Islet precursor cell (in vitro differentiated cells): Measurements from ENCODE around the gene ZYX.
A peak's percentile ranks its signal among the peaks of the same experiment; 100 is the strongest.

Experiments
- DNase-seq: peaks from one replicate; pipeline ENCODE4 v3.0.0-alpha.2; 2018

Gene ZYX

GRCh38 chr7:143380646-143381426 lies at the start of gene ZYX:
Gene ZYX, plus strand, starts transcription at chr7:143381345. Its CDS starts 227 bp downstream, at chr7:143381572.
- peak; percentile 99 for DNase-seq

- DNase-seq: no peak
Observed at GRCh38 chr7:143334244-143334643, 46.9 kb upstream of the ZYX start.

- peak; percentile 7 for DNase-seq
Observed at GRCh38 chr7:143337216-143337615, 43.9 kb upstream of the ZYX start.

GRCh38 chr7:143341842-143342241 lies 39.3 kb upstream of the ZYX start:
- peak; percentile 10 for DNase-seq

- peak; percentile 2 for DNase-seq
Observed at GRCh38 chr7:143343596-143343995, 37.5 kb upstream of the ZYX start.

- DNase-seq: peak; percentile 94
Observed at GRCh38 chr7:143345428-143345900, 35.7 kb upstream of the ZYX start.

GRCh38 chr7:143346018-143346417 lies 35.1 kb upstream of the ZYX start:
- peak; percentile 16 for DNase-seq

- DNase-seq: no peak
Observed at GRCh38 chr7:143347950-143348349, 33.2 kb upstream of the ZYX start.

GRCh38 chr7:143351060-143351459 lies 30.1 kb upstream of the ZYX start:
- DNase-seq: peak; percentile 31

GRCh38 chr7:143351574-143351973 lies 29.6 kb upstream of the ZYX start:
- DNase-seq: peak; percentile 27

GRCh38 chr7:143352531-143353002 lies 28.6 kb upstream of the ZYX start:
- DNase-seq: peak; percentile 52

GRCh38 chr7:143354376-143354775 lies 26.8 kb upstream of the ZYX start:
- DNase-seq: peak; percentile 32

- peak; percentile 44 for DNase-seq
Observed at GRCh38 chr7:143354965-143355364, 26.2 kb upstream of the ZYX start.

GRCh38 chr7:143355450-143356385 lies 25.4 kb upstream of the ZYX start:
- no peak for DNase-seq

GRCh38 chr7:143356414-143357050 lies 24.6 kb upstream of the ZYX start:
- DNase-seq: peak; percentile 40

- DNase-seq: peak; percentile 35
Observed at GRCh38 chr7:143358626-143359025, 22.5 kb upstream of the ZYX start.

- DNase-seq: no peak
Observed at GRCh38 chr7:143359771-143360353, 21.3 kb upstream of the ZYX start.

GRCh38 chr7:143360788-143361551 lies 20.2 kb upstream of the ZYX start:
- no peak for DNase-seq

- no peak for DNase-seq
Observed at GRCh38 chr7:143361552-143362130, 19.5 kb upstream of the ZYX start.

- no peak for DNase-seq
Observed at GRCh38 chr7:143362131-143363015, 18.8 kb upstream of the ZYX start, which contains the start of gene FAM131B. Gene FAM131B, minus strand, starts transcription at chr7:143362713. Its CDS starts 110 bp downstream, at chr7:143362603.
